Epithelial cell of prostate (primary cell): ENCODE results near the gene TNFAIP8L2.

ENCODE experiments used
- DNase-seq: peaks from one replicate; pipeline ENCODE4 v3.0.0-alpha.2; 2011; ENCODE audit warnings: low read depth, low spot score
- H3K27ac ChIP-seq: fragments of 450-650 bp; 2 replicates; pipeline ENCODE4 v1.5.1; 2017; ENCODE audit warnings: mild to moderate bottlenecking

Gene TNFAIP8L2

GRCh38 chr1:151145304-151146071 is 11.0 kb upstream of the TNFAIP8L2 start:
- no peak overlapping the region for H3K27ac ChIP-seq
- DNase-seq, result no peak

- DNase-seq, result no peak
- H3K27ac ChIP-seq, result no peak overlapping the region
Observed at GRCh38 chr1:151146072-151146411, 10.4 kb upstream of the TNFAIP8L2 start.

- peak within 1 kb of the TSS; percentile 42 for H3K27ac ChIP-seq
- peak; percentile 26 for DNase-seq
Observed at GRCh38 chr1:151146412-151147131, 9.9 kb upstream of the TNFAIP8L2 start, which contains the start of gene SEMA6C. Gene SEMA6C (minus strand): TSS chr1:151146631. CDS start chr1:151142621, 4,010 bp downstream.

GRCh38 chr1:151147132-151147503 is 9.3 kb upstream of the TNFAIP8L2 start:
- DNase-seq, result no peak
- H3K27ac ChIP-seq, result peak overlapping the region; percentile 42

GRCh38 chr1:151147665-151148064 is 8.8 kb upstream of the TNFAIP8L2 start:
- no peak overlapping the region for H3K27ac ChIP-seq

GRCh38 chr1:151157067-151157531 is 650 bp downstream of the TNFAIP8L2 start:
- no peak for DNase-seq
- no peak overlapping the region for H3K27ac ChIP-seq

More at GRCh38 chr1:151147665-151148064, 8.8 kb upstream of the TNFAIP8L2 start:
- DNase-seq, result no peak

GRCh38 chr1:151158326-151158725 is 1.9 kb downstream of the TNFAIP8L2 start:
- H3K27ac ChIP-seq, result no peak overlapping the region
- no peak for DNase-seq

GRCh38 chr1:151158751-151159251 is 2.4 kb downstream of the TNFAIP8L2 start:
- DNase-seq, result no peak

GRCh38 chr1:151159373-151159772 is 2.9 kb downstream of the TNFAIP8L2 start:
- DNase-seq, result no peak
- H3K27ac ChIP-seq, result no peak overlapping the region

More at GRCh38 chr1:151158751-151159251, 2.4 kb downstream of the TNFAIP8L2 start:
- no peak overlapping the region for H3K27ac ChIP-seq

- peak overlapping the region; percentile 85 for H3K27ac ChIP-seq
- no peak for DNase-seq
Observed at GRCh38 chr1:151164732-151165280, 8.4 kb downstream of the TNFAIP8L2 start.

GRCh38 chr1:151165281-151165737 is 8.9 kb downstream of the TNFAIP8L2 start:
- peak overlapping the region; percentile 85 for H3K27ac ChIP-seq
- no peak for DNase-seq

GRCh38 chr1:151165738-151166504 is 9.5 kb downstream of the TNFAIP8L2 start, which contains the start of the genes LYSMD1 and SCNM1:
Gene LYSMD1 (minus strand): TSS chr1:151165902. CDS start chr1:151165258, 644 bp downstream.
Gene SCNM1 (plus strand): TSS chr1:151166144. CDS start chr1:151166153, 9 bp downstream.
- peak; percentile 96 for DNase-seq
- H3K27ac ChIP-seq, result peak within 1 kb of the TSS; percentile 85

GRCh38 chr1:151166505-151166956 is 10.1 kb downstream of the TNFAIP8L2 start:
- DNase-seq, result no peak
- peak overlapping the region; percentile 85 for H3K27ac ChIP-seq

- H3K27ac ChIP-seq, result peak overlapping the region; percentile 85
- no peak for DNase-seq
Observed at GRCh38 chr1:151167116-151167515, 10.7 kb downstream of the TNFAIP8L2 start.

- H3K27ac ChIP-seq, result no peak overlapping the region
- no peak for DNase-seq
Observed at GRCh38 chr1:151171190-151171589, 14.7 kb downstream of the TNFAIP8L2 start.

GRCh38 chr1:151175041-151175741 is 18.7 kb downstream of the TNFAIP8L2 start:
- no peak for DNase-seq
- no peak overlapping the region for H3K27ac ChIP-seq

GRCh38 chr1:151175863-151176262 is 19.4 kb downstream of the TNFAIP8L2 start, which contains the start of gene TMOD4:
Gene TMOD4 (minus strand): TSS chr1:151175981. CDS start chr1:151174875, 1,106 bp downstream.
- DNase-seq, result no peak
- H3K27ac ChIP-seq, result no peak within 1 kb of the TSS

- no peak overlapping the region for H3K27ac ChIP-seq
- DNase-seq, result no peak
Observed at GRCh38 chr1:151176514-151177045, 20.1 kb downstream of the TNFAIP8L2 start.

GRCh38 chr1:151184211-151184610 is 27.8 kb downstream of the TNFAIP8L2 start:
- DNase-seq, result no peak
- no peak overlapping the region for H3K27ac ChIP-seq
